HCT116 (cell line): ENCODE results near the gene BSG.

Experiments used
- JUND ChIP-seq: IDR thresholded peaks from 2 replicates; pipeline ENCODE4 v1.6.1; 2012
- POLR2A ChIP-seq: IDR thresholded peaks from 2 replicates; pipeline ENCODE4 v1.7.0; 2011; ENCODE audit warnings: borderline replicate concordance; ENCODE audit not compliant: insufficient read depth, insufficient read length; ENCODE audit errors: extremely low read depth
- POLR2AphosphoS5 ChIP-seq: IDR thresholded peaks from 2 replicates; pipeline ENCODE4 v1.6.1; 2011; ENCODE audit warnings: mild to moderate bottlenecking, low read depth, low read length, moderate library complexity
- RAD21 ChIP-seq: IDR thresholded peaks from 2 replicates; pipeline ENCODE4 v1.6.1; 2012; ENCODE audit warnings: low read depth, mild to moderate bottlenecking
- SRF ChIP-seq: IDR thresholded peaks from 2 replicates; pipeline ENCODE4 v1.6.1; 2012; ENCODE audit warnings: low read depth
- ZNF274 ChIP-seq: fragments of 200-500 bp; sonication (Bioruptor generic); IDR thresholded peaks from 2 replicates; pipeline ENCODE4 v1.6.1; 2014; ENCODE audit warnings: mild to moderate bottlenecking, low read depth, low read length, inconsistent platforms
- TF ChIP-seq, protein P1 (sequence below), 3 experiments: fragments of 200-600 bp in 1 of 3; sonication (generic) in 1 of 3; IDR thresholded peaks in 2 of 3; conservative IDR thresholded peaks in 1 of 3; 2 replicates each; pipeline ENCODE4 v1.5.1; 2012 to 2017; ENCODE audit warnings: low read depth in 2 of 3, low read length in 2 of 3, antibody characterized with exemption in 1 of 3, borderline replicate concordance in 1 of 3, control low read depth in 1 of 3, mild to moderate bottlenecking in 1 of 3, mixed read lengths in 1 of 3, mixed run types in 1 of 3, moderate library complexity in 1 of 3; ENCODE audit not compliant: insufficient read depth in 1 of 3
- TF ChIP-seq, protein P2 (sequence below): IDR thresholded peaks from 2 replicates; pipeline ENCODE4 v1.6.1; 2012; ENCODE audit warnings: low read depth
- TF ChIP-seq, protein P3 (sequence below): IDR thresholded peaks from 2 replicates; pipeline ENCODE4 v1.6.1; 2011; ENCODE audit warnings: mild to moderate bottlenecking, low read length, moderate library complexity; ENCODE audit not compliant: insufficient replicate concordance; ENCODE audit errors: extremely low read depth

DNA sequence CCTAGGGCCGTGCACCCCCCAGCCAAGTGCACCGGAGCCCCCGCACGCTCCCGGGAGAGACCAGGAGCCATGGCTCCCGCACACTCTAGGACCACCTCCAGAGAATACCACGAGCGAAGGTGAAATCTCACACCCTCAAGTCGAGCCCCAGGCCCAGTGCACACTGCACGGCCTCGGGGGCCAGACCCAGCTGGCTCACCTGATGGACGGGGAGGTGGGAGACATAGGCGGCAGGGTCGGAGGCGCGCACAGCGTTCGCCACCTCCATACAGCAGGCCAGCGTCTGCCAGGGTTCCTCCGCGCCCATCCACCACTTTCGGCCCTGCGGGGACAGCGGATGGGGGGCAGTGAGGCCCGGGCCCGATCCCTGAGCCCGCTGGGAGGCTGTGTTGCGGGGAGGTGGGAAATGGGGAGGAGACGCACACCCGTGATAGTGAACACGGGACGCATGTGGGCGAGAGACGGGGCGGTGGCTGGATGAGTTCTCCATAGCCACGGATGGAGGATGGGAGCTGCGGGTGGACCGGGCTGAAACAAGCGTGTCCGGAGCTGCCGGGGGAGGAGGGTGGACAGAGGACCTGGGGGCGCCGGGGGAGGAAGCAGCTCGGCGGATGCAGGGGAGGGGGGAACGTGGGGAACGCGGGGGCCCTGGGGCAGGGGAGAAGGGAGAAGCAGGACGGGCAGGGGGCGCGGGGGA lies 47.9 kb downstream of the BSG start:
- no peak for TF ChIP-seq POLR2A
- no peak for TF ChIP-seq ZNF274
- no peak for TF ChIP-seq RAD21
- TF ChIP-seq SRF: no peak
- TF ChIP-seq, protein P1, sequence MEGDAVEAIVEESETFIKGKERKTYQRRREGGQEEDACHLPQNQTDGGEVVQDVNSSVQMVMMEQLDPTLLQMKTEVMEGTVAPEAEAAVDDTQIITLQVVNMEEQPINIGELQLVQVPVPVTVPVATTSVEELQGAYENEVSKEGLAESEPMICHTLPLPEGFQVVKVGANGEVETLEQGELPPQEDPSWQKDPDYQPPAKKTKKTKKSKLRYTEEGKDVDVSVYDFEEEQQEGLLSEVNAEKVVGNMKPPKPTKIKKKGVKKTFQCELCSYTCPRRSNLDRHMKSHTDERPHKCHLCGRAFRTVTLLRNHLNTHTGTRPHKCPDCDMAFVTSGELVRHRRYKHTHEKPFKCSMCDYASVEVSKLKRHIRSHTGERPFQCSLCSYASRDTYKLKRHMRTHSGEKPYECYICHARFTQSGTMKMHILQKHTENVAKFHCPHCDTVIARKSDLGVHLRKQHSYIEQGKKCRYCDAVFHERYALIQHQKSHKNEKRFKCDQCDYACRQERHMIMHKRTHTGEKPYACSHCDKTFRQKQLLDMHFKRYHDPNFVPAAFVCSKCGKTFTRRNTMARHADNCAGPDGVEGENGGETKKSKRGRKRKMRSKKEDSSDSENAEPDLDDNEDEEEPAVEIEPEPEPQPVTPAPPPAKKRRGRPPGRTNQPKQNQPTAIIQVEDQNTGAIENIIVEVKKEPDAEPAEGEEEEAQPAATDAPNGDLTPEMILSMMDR (IDR thresholded peaks at IDR 0.05 in 2 of 3, conservative IDR thresholded peaks at IDR 0.05 in 1 of 3; ENCODE audit: borderline replicate concordance in 1 of 3, insufficient read depth in 1 of 3, low read depth in 2 of 3, low read length in 2 of 3): no peak
- TF ChIP-seq, protein P2, sequence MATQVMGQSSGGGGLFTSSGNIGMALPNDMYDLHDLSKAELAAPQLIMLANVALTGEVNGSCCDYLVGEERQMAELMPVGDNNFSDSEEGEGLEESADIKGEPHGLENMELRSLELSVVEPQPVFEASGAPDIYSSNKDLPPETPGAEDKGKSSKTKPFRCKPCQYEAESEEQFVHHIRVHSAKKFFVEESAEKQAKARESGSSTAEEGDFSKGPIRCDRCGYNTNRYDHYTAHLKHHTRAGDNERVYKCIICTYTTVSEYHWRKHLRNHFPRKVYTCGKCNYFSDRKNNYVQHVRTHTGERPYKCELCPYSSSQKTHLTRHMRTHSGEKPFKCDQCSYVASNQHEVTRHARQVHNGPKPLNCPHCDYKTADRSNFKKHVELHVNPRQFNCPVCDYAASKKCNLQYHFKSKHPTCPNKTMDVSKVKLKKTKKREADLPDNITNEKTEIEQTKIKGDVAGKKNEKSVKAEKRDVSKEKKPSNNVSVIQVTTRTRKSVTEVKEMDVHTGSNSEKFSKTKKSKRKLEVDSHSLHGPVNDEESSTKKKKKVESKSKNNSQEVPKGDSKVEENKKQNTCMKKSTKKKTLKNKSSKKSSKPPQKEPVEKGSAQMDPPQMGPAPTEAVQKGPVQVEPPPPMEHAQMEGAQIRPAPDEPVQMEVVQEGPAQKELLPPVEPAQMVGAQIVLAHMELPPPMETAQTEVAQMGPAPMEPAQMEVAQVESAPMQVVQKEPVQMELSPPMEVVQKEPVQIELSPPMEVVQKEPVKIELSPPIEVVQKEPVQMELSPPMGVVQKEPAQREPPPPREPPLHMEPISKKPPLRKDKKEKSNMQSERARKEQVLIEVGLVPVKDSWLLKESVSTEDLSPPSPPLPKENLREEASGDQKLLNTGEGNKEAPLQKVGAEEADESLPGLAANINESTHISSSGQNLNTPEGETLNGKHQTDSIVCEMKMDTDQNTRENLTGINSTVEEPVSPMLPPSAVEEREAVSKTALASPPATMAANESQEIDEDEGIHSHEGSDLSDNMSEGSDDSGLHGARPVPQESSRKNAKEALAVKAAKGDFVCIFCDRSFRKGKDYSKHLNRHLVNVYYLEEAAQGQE: no peak
- TF ChIP-seq, protein P3, sequence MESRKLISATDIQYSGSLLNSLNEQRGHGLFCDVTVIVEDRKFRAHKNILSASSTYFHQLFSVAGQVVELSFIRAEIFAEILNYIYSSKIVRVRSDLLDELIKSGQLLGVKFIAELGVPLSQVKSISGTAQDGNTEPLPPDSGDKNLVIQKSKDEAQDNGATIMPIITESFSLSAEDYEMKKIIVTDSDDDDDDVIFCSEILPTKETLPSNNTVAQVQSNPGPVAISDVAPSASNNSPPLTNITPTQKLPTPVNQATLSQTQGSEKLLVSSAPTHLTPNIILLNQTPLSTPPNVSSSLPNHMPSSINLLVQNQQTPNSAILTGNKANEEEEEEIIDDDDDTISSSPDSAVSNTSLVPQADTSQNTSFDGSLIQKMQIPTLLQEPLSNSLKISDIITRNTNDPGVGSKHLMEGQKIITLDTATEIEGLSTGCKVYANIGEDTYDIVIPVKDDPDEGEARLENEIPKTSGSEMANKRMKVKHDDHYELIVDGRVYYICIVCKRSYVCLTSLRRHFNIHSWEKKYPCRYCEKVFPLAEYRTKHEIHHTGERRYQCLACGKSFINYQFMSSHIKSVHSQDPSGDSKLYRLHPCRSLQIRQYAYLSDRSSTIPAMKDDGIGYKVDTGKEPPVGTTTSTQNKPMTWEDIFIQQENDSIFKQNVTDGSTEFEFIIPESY: no peak
- TF ChIP-seq POLR2AphosphoS5: no peak
- TF ChIP-seq JUND: no peak
